Endothelial cell (in vitro differentiated cells): ENCODE measurements around the gene DOCK3. TPM values are rescaled to one million over a fixed set of nuclear protein-coding genes. Genes with fewer than 3 reads are reported as not detected.

Experiments
- DNase-seq: peaks from one replicate; pipeline ENCODE4 v3.0.0; 2021; ENCODE audit warnings: low spot score
- H3K27ac Mint-ChIP-seq: one replicate; pipeline ENCODE4 v1.8.0; 2021; ENCODE audit warnings: mixed read lengths, inconsistent platforms; ENCODE audit not compliant: unreplicated experiment
- H3K27me3 Mint-ChIP-seq: one replicate; pipeline ENCODE4 v1.8.0; 2021; ENCODE audit warnings: mild to moderate bottlenecking, moderate library complexity, mixed read lengths, inconsistent platforms; ENCODE audit not compliant: unreplicated experiment
- H3K36me3 Mint-ChIP-seq: one replicate; pipeline ENCODE4 v1.8.0; 2021; ENCODE audit warnings: mild to moderate bottlenecking, low read depth, mixed read lengths, inconsistent platforms; ENCODE audit not compliant: unreplicated experiment
- H3K4me1 Mint-ChIP-seq: one replicate; pipeline ENCODE4 v1.8.0; 2021; ENCODE audit warnings: mild to moderate bottlenecking, mixed read lengths, inconsistent platforms; ENCODE audit not compliant: unreplicated experiment
- H3K4me3 Mint-ChIP-seq: one replicate; pipeline ENCODE4 v1.8.0; 2021; ENCODE audit warnings: mild to moderate bottlenecking, mixed read lengths, inconsistent platforms; ENCODE audit not compliant: unreplicated experiment
- H3K9me3 Mint-ChIP-seq: one replicate; pipeline ENCODE4 v1.8.0; 2021; ENCODE audit warnings: mixed read lengths, inconsistent platforms; ENCODE audit not compliant: unreplicated experiment
- CTCF ChIP-seq: fragments of 200-600 bp; sonication (generic); IDR thresholded peaks from one replicate; pipeline ENCODE4 v1.5.0; 2021; ENCODE audit warnings: antibody characterized with exemption; ENCODE audit not compliant: unreplicated experiment
- total RNA-seq: library from RNA; stranded (reverse); fragmentation: NEBNext Ultra II Directional; extraction: Animal tissue kit (Norgen Biotek cat#: 25700); gene quantifications from one replicate; pipeline ENCODE4 v1.2.1, GENCODE V29; 2021; ENCODE audit not compliant: unreplicated experiment

DOCK3 gene
- total RNA-seq, 1 donor from 2014 or later: 1.3 TPM

GRCh38 chr3:50978991-50979667, 304.4 kb downstream of the DOCK3 start:
- H3K36me3 Mint-ChIP-seq: no peaks in the 10 kb centered on the region
- no peak for TF ChIP-seq CTCF
- peaks cover 5% of the 10 kb centered on the region for H3K9me3 Mint-ChIP-seq
- peak overlapping the region; percentile 47 for H3K4me3 Mint-ChIP-seq
- no peak overlapping the region for H3K27ac Mint-ChIP-seq
- DNase-seq: no peak
- peaks cover 2% of the 10 kb centered on the region for H3K27me3 Mint-ChIP-seq
- peaks cover 3% of the 10 kb centered on the region for H3K4me1 Mint-ChIP-seq

- peaks cover 2% of the 10 kb centered on the region for H3K27me3 Mint-ChIP-seq
- H3K36me3 Mint-ChIP-seq: no peaks in the 10 kb centered on the region
- TF ChIP-seq CTCF: no peak
- H3K4me1 Mint-ChIP-seq: peaks cover 3% of the 10 kb centered on the region
- peaks cover 5% of the 10 kb centered on the region for H3K9me3 Mint-ChIP-seq
- no peak overlapping the region for H3K4me3 Mint-ChIP-seq
- no peak overlapping the region for H3K27ac Mint-ChIP-seq
- no peak for DNase-seq
Observed at GRCh38 chr3:50982540-50983325, 308.0 kb downstream of the DOCK3 start.

GRCh38 chr3:50983887-50984286, 309.2 kb downstream of the DOCK3 start:
- Mint-ChIP-seq H3K36me3 (no peaks in the 10 kb centered on the region), H3K27me3 (peaks cover 2% of the 10 kb centered on the region), H3K4me1 (peaks cover 2% of the 10 kb centered on the region), H3K9me3 (peaks cover 3% of the 10 kb centered on the region), H3K4me3 (no peak overlapping the region), H3K27ac (no peak overlapping the region)
- no peak for DNase-seq
- TF ChIP-seq CTCF: no peak

- peaks cover 4% of the 10 kb centered on the region for H3K36me3 Mint-ChIP-seq
- no peak overlapping the region for H3K4me3 Mint-ChIP-seq
- no peaks in the 10 kb centered on the region for H3K4me1 Mint-ChIP-seq
- TF ChIP-seq CTCF: no peak
- H3K9me3 Mint-ChIP-seq: no peaks in the 10 kb centered on the region
- H3K27ac Mint-ChIP-seq: no peak overlapping the region
- no peak for DNase-seq
- peaks cover 1% of the 10 kb centered on the region for H3K27me3 Mint-ChIP-seq
Observed at GRCh38 chr3:50985893-50986292, 311.2 kb downstream of the DOCK3 start.

GRCh38 chr3:50986726-50987125, 312.0 kb downstream of the DOCK3 start:
- Mint-ChIP-seq H3K36me3 (peaks cover 4% of the 10 kb centered on the region), H3K4me3 (no peak overlapping the region), H3K4me1 (no peaks in the 10 kb centered on the region), H3K9me3 (no peaks in the 10 kb centered on the region), H3K27me3 (peaks cover 1% of the 10 kb centered on the region), H3K27ac (no peak overlapping the region)
- DNase-seq: no peak
- TF ChIP-seq CTCF: no peak
